ENCODE results near the gene IWS1. TPM values are rescaled to one million over a fixed set of nuclear protein-coding genes. Genes with fewer than 3 reads are reported as not detected.

The IWS1 gene
- total RNA-seq, 1 experiment from 2014 or later = 46.6 TPM

DNA sequence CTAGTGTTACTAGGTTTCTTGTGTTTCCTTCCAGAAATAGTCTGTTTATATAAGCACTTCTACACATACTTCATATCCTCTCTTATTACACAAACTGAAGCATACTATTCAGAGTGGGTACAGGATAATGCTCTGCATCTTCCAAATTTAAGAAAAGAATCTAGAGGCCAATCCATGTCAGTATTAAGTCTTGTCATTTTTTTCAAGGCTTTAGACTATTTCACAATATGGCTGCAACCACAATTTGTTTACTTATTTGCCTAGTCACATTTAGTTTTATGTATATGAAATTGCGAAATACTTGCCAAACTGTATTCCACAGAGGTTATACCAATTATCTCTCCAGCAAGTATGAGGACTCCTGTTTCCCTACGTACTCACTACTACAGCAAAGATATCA, 27.9 kb downstream of the IWS1 start:
- ChIA-PET POLR2A (no interaction called here), RAD21 (ENCODE audit: low non-redundant PET in 1 of 2, low total read pairs in 2 of 2, uncharacterized antibody in 2 of 2, unreplicated experiment in 2 of 2) (no interaction called here), CTCF (no interaction called here)
- BruUV-seq (replicated peaks) = no TSS peak
- H3K4me3 ChIP-seq (replicated peaks in 1 of 2; ENCODE audit: low read depth in 1 of 2, low read length in 2 of 2) = no peak overlapping the region
- H2AFZ ChIP-seq (ENCODE audit: low read depth, low read length, poor library complexity, severe bottlenecking) = no peak overlapping the region
- H3K9ac ChIP-seq (ENCODE audit: low read length) = no peak overlapping the region
- DNase-seq (ENCODE audit: low read depth, low spot score) (no peak), ATAC-seq (no peak)
- no peak for TF ChIP-seq SP1 (IDR thresholded peaks at IDR 0.05; ENCODE audit: low read depth)
- TF ChIP-seq CEBPB (IDR thresholded peaks at IDR 0.05; ENCODE audit: low read depth) = no peak
- TF ChIP-seq RAD21 (IDR thresholded peaks at IDR 0.05; ENCODE audit: low read depth) = no peak
- TF ChIP-seq POLR2AphosphoS5 (IDR thresholded peaks at IDR 0.05; ENCODE audit: low read depth, low read length) = no peak
- TF ChIP-seq JUND (IDR thresholded peaks at IDR 0.05) = no peak
- TF ChIP-seq EGR1 (IDR thresholded peaks at IDR 0.05; ENCODE audit: low read depth) = no peak
- TF ChIP-seq ELF1 (IDR thresholded peaks at IDR 0.05; ENCODE audit: borderline replicate concordance, low read depth) = no peak
- TF ChIP-seq, protein P1, sequence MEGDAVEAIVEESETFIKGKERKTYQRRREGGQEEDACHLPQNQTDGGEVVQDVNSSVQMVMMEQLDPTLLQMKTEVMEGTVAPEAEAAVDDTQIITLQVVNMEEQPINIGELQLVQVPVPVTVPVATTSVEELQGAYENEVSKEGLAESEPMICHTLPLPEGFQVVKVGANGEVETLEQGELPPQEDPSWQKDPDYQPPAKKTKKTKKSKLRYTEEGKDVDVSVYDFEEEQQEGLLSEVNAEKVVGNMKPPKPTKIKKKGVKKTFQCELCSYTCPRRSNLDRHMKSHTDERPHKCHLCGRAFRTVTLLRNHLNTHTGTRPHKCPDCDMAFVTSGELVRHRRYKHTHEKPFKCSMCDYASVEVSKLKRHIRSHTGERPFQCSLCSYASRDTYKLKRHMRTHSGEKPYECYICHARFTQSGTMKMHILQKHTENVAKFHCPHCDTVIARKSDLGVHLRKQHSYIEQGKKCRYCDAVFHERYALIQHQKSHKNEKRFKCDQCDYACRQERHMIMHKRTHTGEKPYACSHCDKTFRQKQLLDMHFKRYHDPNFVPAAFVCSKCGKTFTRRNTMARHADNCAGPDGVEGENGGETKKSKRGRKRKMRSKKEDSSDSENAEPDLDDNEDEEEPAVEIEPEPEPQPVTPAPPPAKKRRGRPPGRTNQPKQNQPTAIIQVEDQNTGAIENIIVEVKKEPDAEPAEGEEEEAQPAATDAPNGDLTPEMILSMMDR (IDR thresholded peaks at IDR 0.05 in 2 of 3, conservative IDR thresholded peaks at IDR 0.05 in 1 of 3; ENCODE audit: borderline replicate concordance in 1 of 3, insufficient read depth in 1 of 3, low read depth in 2 of 3, low read length in 2 of 3) = no peak
- no peak for TF ChIP-seq CBX3 (IDR thresholded peaks at IDR 0.05; ENCODE audit: low read depth)
- TF ChIP-seq YY1 (IDR thresholded peaks at IDR 0.05; ENCODE audit: extremely low read depth, insufficient replicate concordance, low read depth, low read length) = no peak
- no peak for TF ChIP-seq ZNF274 (IDR thresholded peaks at IDR 0.05; ENCODE audit: low read depth, low read length)
- TF ChIP-seq EZH2phosphoT487 (IDR thresholded peaks at IDR 0.05; ENCODE audit: borderline replicate concordance) = no peak
- TF ChIP-seq TCF7L2 (IDR thresholded peaks at IDR 0.05; ENCODE audit: borderline replicate concordance, extremely low read depth, insufficient read depth, insufficient read length) = no peak
- TF ChIP-seq, protein P2, sequence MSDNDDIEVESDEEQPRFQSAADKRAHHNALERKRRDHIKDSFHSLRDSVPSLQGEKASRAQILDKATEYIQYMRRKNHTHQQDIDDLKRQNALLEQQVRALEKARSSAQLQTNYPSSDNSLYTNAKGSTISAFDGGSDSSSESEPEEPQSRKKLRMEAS (IDR thresholded peaks at IDR 0.05) = no peak
- TF ChIP-seq FOSL1 (IDR thresholded peaks at IDR 0.05; ENCODE audit: low read depth) = no peak
- TF ChIP-seq EZH2 (IDR thresholded peaks at IDR 0.05) = no peak
- TF ChIP-seq, protein P3, sequence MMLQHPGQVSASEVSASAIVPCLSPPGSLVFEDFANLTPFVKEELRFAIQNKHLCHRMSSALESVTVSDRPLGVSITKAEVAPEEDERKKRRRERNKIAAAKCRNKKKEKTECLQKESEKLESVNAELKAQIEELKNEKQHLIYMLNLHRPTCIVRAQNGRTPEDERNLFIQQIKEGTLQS (IDR thresholded peaks at IDR 0.05) = no peak
- TF ChIP-seq SRF (IDR thresholded peaks at IDR 0.05; ENCODE audit: low read depth) = no peak
- no peaks in the 10 kb centered on the region for H3K4me1 ChIP-seq (ENCODE audit: control insufficient read depth in 1 of 2, insufficient read depth in 2 of 2, low read length in 2 of 2)
- no peaks in the 10 kb centered on the region for H3K9me2 ChIP-seq (ENCODE audit: insufficient read depth)
- peaks cover 16% of the 10 kb centered on the region; the same call in 1 of the 2 replicates for H3K79me2 ChIP-seq (ENCODE audit: insufficient read depth, low read length)
- H3K9me3 ChIP-seq (ENCODE audit: control insufficient read depth in 1 of 2, insufficient read depth in 1 of 2, low read depth in 1 of 2, low read length in 2 of 2) = no peaks in the 10 kb centered on the region
- H3K4me2 ChIP-seq (ENCODE audit: low read length) = no peak overlapping the region
- intact Hi-C loops (cut with micrococcal nuclease) = no loop called here
- peaks cover 65 to 69% of the 10 kb centered on the region in 2 experiments for H3K36me3 ChIP-seq (ENCODE audit: control insufficient read depth in 1 of 2, insufficient read depth in 2 of 2, low read length in 2 of 2)
- no peak overlapping the region for H3K27ac ChIP-seq (ENCODE audit: low read depth, low read length)
- no peaks in the 10 kb centered on the region for H3K27me3 ChIP-seq (ENCODE audit: insufficient read depth, low read length)
- no peaks in the 10 kb centered on the region for H4K20me1 ChIP-seq (ENCODE audit: insufficient read depth)

All from HCT116 (cell line).